ENCODE measurements around the gene ZNF821. TPM values are rescaled to one million over a fixed set of nuclear protein-coding genes. Genes with fewer than 3 reads are reported as not detected.
"Not testable (repeated sequence)": the region's sequence is repeated elsewhere in the genome, so short reads cannot be mapped to it uniquely, and the experiment has no call there.

ZNF821 gene
- polyA plus RNA-seq, 5 donors, result 19.4 to 23.4 (median 21.7) TPM

DNA sequence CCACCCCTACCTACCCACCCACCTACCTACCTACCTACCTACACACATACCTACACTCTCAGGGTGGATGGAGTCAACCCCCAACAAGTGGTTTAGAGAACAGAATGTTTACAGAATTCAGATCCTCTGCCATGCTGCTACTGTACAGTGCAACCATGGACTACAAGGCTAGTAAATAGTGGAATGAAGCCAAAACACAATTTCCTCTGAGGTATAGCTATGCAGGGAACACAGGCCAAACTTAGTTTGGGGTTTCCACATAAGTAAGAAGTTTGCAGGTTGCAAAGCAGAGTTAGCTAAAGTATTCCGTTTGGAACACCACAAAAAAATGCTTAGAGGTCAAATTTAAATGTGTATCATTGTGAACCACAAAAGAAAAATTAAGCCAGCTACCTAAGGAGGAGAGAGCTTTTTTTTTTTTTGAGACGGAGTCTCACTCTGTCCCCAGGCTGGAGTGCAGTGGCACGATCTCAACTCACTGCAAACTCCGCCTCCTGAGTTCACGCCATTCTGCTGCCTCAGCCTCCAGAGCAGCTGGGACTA lies 72.7 kb downstream of the ZNF821 start:
- DNase-seq, result no peak

DNA sequence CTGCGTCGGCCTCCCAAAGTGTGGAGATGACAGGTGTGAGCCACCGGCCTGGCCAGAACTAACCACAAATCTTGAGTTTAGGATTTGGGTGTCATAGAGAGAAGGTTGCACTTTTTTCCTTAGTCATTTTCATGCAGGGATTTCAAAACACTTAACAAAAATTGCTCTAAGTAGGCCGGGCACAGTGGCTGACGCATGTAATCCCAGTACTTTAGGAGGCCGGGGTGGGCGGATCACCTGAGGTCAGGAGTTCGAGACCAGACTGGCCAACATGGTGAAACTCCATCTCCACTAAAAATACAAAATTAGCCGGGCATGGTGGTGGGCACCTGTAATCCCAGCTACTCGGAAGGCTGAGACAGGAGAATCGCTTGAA lies 73.8 kb downstream of the ZNF821 start:
- DNase-seq, result not testable (repeated sequence)

Other genes starting within 250 kb of the ZNF821 start
- gene PHLPP2, start 159.5 kb downstream of the ZNF821 start, polyA plus RNA-seq (ENCODE audit: insufficient read depth in 1 of 5, insufficient read length in 5 of 5, low replicate concordance in 1 of 5), result 1 to 10 TPM; 4.6 to 8.4 (median 6.7) TPM
- gene AP1G1, start 75.3 kb downstream of the ZNF821 start, polyA plus RNA-seq (ENCODE audit: insufficient read depth in 1 of 5, insufficient read length in 5 of 5, low replicate concordance in 1 of 5), result 10 to 100 TPM; 54.7 to 82.0 (median 70.4) TPM
- gene ATXN1L, start 38.2 kb downstream of the ZNF821 start, polyA plus RNA-seq (ENCODE audit: insufficient read depth in 1 of 5, insufficient read length in 5 of 5, low replicate concordance in 1 of 5), result 10 to 100 TPM; 25.2 to 31.8 (median 29.0) TPM
- 100 to 1,000 TPM; 275 to 371 (median 314) TPM for gene IST1, start 11.3 kb upstream of the ZNF821 start, polyA plus RNA-seq (ENCODE audit: insufficient read depth in 1 of 5, insufficient read length in 5 of 5, low replicate concordance in 1 of 5)
- under 1 TPM; 0.09 to 0.25 (median 0.15) TPM for gene PKD1L3, start 116.2 kb upstream of the ZNF821 start, polyA plus RNA-seq (ENCODE audit: insufficient read depth in 1 of 5, insufficient read length in 5 of 5, low replicate concordance in 1 of 5)
- gene DHODH, start 124.6 kb upstream of the ZNF821 start, polyA plus RNA-seq (ENCODE audit: insufficient read depth in 1 of 5, insufficient read length in 5 of 5, low replicate concordance in 1 of 5), result 10 to 100 TPM; 15.4 to 21.3 (median 17.4) TPM
- gene HP, start 170.3 kb upstream of the ZNF821 start, polyA plus RNA-seq (ENCODE audit: insufficient read depth in 1 of 5, insufficient read length in 5 of 5, low replicate concordance in 1 of 5), result 1 to 10 TPM in 4 of 5 donors, under 1 TPM in 1; 0.42 to 1.5 (median 1.1) TPM
- under 1 TPM in 4 of 5 donors, not detected in 1; 0.13 to 0.99 (median 0.18) TPM for gene HPR, start 179.0 kb upstream of the ZNF821 start, polyA plus RNA-seq (ENCODE audit: insufficient read depth in 1 of 5, insufficient read length in 5 of 5, low replicate concordance in 1 of 5)
- gene TXNL4B, start 209.4 kb upstream of the ZNF821 start, polyA plus RNA-seq (ENCODE audit: insufficient read depth in 1 of 5, insufficient read length in 5 of 5, low replicate concordance in 1 of 5), result 10 to 100 TPM; 14.0 to 22.7 (median 22.2) TPM
- gene DHX38, start 209.7 kb upstream of the ZNF821 start, polyA plus RNA-seq (ENCODE audit: insufficient read depth in 1 of 5, insufficient read length in 5 of 5, low replicate concordance in 1 of 5), result 10 to 100 TPM; 61.7 to 78.0 (median 75.5) TPM

Measured in right lung (tissue), 5 donors.